NCI-H524 treated with DMSO at 0.1 percent for 48 hours (cell line): ENCODE results near the gene OPCML.

ENCODE experiments used
- DNase-seq: peaks from one replicate; lab custom pipeline; 2025; lab: John Stamatoyannopoulos, UW

OPCML gene

DNA sequence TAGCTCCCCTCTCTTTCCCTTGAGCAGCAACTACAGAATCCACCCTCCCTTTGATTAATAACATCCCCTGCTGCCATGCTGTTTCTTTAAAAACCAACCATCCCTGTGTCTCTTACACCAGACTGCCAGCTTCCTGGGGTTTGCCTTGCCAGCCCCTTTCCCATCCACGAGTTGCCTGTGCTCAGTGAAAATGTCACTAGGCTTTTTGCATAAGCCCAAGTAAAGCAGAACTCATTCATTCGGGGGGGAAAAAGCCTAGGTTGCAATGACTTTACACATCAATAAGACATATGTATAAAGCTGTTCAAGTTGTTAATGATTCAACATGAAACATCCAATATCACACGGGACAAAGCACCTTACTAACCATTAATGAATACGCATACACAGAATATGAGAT lies 398.7 kb downstream of the OPCML start:
- no peak for DNase-seq

DNA sequence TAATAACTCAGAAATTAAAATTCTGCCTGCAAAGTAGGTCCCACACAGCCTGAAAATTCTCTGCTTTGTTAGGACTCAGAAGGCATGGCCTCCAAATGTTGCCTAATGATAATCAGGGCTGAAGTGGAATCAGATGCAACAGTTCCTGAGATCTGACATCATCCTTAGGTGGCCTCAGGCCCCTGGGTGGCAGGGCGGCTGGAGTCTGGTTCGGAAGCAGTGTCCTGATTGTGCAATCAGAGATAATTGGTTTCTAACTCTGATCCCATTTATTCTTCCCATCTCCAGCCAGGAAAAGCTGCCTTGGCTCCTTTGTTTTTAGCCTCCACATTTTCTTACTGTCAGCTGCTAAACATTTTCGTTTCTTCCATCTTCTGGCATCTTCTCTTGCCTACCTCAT lies 399.3 kb downstream of the OPCML start:
- no peak for DNase-seq

DNA sequence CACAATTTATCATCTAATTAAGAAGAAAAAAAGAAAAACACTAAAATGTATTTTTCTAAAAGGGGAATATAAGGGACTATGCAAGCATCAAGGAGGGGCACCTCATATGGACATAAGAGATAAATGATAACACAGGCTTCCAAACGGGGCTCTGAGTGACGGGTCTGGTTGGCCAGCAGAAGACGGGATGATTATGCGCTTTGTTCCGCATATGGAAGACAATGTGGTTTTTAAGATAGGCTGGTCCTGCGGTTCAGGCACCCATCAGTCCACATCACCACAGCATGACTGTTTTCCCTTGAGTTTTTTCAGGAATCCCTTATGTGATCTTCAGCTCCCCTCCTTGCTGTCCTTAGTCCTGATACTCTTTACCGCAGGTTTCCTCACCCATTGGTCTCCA lies 404.6 kb downstream of the OPCML start:
- no peak for DNase-seq

DNA sequence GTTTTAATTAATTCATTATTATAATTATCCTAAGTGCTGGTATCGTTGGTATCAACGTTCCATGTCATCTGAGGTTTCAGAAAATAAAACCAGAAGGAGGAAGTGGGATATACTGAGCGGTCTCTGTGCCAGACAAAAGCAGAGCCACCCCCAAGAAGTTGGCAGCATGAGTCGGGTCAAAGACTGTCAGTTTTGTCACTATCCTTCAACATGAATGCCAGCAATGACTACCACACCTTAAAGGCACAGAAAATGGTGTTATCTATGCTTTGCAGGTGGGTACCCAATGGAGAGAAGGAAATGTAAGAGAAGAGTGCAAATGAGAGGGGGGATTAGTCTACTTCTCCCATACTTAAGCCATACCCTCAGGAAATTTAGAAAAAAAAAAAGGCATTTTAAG lies 408.5 kb downstream of the OPCML start:
- DNase-seq = no peak

DNA sequence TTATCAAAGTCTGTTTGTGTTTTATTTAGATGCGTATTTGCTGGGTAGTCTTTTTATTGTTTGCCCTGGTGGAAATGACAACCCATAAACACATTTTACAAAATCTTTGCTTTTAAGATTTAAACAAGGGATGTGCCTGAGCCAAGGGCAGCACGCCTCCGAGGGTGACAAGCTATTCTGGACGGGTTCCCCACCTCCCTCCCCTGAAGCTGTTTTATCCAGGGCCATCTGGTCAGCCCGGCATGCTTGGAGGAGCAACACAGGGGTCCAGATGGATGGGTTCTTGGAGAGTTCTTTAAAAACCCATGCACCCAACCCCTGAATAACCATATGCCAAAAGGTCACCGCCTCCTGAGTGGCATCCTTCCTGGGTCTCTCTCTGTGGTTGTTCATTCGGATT lies 408.9 kb downstream of the OPCML start:
- DNase-seq = peak; percentile 82

DNA sequence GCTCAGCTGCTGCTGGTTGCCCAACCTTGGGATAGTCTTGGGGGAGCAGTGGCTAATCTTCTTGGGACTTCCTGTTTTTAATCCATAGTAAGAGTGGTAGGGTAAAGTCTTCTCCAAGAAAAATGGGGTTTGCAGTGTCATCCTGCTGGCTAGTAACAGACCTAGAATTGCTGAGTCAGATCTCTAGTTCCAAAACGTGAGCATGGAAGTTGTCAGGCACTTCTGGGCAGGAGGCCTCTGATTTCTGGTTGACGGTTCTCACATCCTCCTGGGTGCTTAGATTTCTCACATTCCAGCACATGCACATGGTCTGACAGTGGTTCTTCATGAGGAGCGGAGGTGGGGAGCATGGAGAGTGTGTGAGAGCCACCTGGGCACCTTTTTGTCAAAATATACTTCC lies 410.0 kb downstream of the OPCML start:
- no peak for DNase-seq

DNA sequence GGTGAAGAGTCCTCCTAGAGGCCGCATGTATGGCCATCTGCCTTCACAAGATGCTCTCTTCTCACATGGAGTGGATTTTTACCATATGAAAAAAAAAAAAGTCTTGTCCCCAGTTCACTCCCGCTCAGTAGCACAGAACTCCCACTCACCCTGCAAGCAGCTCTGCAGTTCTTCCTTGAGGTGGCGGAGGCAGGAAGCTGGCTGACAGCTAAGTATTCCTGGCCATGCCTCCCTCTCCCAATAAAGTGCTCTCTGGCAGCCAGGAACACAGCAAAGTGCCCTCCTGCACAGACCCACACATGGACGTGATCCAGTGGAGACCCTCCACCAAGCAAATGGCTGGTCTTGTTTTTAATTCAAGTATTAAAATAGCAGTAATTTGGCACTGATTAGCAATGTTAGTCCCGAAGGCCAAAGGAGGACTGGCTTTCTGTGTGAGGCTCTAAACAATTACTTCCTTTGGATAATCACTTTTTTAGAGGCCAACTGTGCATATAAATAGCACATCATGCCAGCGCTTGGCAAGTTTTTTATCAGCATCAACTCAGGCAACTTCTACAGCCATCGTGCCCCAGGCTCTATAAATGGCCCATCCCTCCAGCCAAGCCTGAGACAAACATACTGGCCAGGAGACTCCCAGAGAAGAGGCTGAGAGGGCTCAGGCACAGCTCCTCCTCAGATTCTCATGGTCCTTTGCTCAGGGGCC lies 413.6 kb downstream of the OPCML start:
- no peak for DNase-seq

DNA sequence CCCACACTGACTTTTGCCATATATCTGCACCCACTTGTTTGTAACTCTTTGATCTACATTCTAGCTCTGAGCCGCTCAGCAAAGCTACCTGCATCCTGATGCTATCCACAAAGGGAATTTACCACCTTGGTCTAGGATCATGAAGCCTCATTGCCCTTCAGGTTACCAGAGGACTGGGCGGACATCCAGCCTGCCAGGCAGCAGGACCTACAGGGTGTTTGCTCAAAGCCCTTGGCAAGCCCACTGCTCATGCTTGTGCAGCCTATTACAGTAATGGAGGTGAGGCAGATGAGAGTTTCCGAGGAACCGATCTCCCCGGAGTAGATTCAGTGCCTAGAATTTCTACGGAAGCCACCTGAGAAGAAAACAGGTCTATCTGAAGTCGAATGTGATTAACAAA lies 417.2 kb downstream of the OPCML start:
- no peak for DNase-seq

DNA sequence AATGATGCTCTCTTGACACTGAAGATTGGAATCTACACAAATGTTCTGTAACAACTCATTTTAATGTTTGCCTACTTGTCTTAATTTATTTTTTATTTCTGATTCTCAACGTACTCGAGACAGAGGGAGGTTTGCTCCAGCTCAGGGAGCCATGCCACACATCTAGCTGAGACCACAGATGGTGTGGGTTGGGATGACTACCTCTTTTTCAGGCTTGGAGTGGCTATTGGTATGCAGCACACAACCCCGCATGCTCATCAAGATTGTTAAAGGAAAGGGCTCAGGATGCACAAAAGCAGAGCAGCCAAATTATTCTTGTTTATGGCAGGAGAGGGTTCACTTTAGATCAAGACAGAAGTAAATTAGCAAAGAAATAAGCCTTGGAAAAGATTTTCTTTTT lies 424.5 kb downstream of the OPCML start:
- DNase-seq = no peak

DNA sequence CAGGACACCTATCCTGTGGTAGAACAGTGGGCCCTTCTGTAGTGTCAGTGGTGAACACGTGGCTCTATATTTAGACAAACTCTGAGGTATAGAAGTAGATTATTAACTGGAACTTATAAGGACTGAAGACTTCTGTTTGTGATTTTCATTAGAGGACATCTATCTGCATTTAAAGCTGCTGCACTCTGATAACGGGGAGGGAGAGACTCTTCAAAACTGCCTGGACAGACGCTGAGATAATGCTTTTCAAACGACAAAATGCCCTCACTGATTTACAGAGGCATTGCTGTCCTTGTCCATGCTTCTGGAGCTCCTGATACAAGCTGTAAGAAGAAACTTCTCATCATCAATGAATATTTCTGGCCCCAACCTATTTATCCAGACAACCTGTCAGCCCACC lies 425.2 kb downstream of the OPCML start:
- DNase-seq = no peak

DNA sequence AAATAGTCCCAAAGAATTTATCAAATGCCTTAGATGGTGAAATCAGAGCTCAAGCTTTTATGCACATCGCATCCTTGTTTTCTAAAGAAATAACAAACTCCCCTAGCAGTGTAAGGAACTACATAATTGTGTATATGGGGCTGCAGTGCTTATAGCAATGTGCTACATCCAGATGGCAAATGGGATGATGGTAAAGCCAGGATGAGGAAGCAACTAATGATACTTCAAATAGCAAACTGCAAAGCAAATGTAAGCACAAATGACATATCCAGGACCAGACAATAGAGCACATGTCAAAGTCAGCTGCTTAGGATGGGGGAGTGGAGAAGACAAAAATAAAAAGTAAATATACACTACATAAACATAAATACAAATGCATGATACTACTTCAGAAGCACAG lies 425.9 kb downstream of the OPCML start:
- no peak for DNase-seq

DNA sequence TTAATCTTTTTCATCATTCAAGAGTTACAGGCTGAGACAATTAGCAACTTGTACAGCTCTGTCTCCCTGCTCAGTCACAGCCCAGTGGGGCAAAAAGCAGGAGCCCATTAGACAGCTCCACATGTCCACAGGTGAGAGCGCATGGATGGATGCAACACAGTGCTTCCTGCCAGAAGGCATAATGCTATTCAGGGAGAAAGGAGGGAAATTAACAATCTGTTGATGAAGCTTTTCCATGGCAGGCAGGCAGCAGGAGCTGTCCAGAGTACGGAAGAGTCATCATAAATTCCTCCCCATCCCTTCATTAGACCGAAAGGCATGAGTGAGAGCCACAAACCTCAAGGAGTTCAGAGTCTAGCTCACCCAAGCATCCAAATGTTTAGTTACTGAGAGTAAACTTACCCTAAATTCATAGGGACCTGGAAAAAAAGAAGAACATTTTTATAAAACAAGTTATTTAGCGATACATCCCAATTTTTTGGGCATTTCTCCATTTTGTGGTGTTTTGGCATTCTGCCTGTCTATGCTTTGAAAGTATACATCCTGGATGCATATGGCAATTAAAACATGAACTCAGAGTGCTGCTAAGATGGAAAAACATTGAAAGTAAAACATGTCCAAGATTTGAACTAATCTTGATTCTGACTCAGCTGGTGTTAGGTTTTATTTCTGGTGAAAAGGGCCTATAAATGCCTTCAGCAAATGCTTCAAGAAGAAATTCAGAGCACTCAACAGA lies 428.1 kb downstream of the OPCML start:
- no peak for DNase-seq

DNA sequence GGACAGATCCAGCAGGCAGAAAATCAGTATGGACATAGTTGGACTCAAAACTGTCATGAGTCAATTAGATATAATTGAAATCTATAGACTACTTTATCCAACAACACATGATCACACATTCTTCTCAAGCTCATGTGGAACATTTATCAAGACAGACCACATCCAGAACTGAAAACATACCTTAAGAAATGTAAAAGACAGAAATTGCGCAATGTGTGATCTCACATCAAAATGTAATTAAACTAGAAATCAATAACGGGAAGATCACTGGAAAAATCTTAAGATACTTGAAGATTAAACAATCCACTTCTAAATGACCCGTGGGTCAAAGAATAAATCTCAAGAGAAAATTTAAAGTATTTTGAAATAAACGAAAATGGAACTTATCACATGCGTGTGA lies 435.3 kb downstream of the OPCML start:
- DNase-seq = no peak

DNA sequence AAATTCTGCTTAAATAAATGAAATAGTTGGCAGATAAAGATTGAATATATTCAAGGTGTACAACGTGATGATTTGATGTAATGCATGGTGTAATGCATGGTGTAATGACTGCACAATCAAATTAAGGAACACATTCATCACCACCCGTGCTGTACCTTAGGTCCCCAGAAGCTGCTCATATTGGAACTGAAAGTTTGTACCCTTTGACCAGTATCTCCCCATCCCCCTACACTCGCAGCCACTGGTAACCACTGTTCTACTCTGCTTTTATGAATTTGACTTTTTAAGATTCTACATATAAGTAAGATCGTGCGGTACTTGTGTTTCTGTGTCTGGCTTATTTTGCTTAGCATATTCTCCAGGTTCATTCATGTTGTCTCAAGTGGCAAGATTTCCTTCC lies 445.8 kb downstream of the OPCML start:
- DNase-seq = no peak

DNA sequence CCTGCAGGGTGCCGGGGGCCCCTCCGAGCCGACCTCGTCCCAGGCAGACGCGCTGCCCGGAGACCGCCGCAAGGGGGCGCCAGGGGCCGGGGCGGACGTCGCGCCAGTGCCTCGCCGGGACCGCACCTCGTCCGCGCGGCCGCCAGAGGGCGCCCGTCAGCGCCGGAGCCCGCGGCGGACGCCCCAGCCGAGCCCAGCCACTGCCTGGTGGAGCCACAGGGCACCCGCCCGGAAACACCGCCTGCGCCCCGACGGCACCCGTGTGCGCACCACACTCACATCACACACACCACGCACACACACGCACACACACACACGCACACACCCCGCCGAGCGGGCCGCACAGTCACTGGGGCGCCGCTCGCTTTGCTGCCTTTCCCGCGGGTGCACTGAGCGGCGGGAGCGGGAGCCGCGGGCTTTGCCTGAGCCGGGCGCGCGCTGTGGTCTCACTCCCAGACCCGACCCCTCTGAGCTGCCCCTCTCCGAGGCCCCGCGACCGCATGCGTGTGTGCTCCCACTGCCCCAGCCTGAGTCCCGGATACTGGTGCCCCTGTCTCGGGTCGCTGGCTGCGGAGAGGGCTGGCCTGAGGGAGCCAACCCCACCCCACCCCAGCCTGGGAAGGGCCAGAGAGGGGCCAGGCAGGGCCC lies 449.3 kb downstream of the OPCML start:
- no peak for DNase-seq

DNA sequence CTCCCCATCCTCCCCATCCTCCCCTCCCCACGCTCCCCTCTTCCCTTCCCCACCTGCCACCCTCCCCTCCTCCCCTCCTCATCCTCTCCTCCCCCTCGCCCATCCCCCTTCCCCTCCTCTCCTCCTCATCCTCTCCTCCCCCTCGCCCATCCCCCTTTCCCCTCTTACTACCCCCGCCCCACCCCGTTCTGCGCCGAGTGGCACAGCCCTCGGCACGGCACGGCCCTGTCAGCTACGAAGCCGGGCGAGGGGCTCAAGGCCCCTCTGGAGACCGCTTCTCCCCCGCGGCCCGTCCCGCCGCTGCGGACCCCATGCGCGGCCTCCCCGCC lies 449.9 kb downstream of the OPCML start:
- no peak for DNase-seq

DNA sequence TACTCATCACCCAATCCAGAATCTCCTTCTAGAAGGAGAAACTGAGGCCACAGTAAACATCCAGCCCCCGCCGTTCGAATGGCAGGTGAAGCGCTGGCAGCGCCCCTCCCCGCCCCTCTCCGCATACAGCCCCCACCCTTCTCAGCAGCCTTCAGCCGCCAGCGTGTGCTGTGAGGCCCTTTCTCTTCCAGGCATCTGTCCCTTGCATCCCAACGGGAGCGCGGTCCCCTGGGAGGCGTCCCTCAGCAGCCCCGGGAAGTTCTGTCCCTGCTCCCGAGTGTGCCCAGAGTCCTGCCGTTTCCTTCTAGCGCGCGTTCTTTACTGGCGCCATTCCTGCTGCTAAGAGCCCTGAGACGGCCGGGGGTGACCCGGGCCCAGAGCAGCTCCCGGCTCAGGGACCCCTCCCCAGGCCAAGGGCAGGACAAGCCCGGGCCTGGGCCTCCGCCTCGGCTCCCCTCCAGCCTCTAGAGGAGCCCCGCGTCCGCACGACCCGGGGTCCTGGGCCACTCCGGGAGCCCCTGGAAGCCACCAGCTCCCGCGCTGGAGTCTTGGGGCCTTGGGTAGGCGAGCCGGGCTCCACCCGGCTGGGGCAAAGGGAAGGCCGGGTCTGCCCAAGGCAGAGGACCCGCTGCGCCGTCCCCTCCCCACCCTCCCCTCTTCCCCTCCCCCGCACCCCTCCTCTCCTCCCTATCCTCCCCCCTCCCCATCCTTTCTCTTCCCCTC lies 450.4 kb downstream of the OPCML start:
- peak; percentile 15 for DNase-seq

DNA sequence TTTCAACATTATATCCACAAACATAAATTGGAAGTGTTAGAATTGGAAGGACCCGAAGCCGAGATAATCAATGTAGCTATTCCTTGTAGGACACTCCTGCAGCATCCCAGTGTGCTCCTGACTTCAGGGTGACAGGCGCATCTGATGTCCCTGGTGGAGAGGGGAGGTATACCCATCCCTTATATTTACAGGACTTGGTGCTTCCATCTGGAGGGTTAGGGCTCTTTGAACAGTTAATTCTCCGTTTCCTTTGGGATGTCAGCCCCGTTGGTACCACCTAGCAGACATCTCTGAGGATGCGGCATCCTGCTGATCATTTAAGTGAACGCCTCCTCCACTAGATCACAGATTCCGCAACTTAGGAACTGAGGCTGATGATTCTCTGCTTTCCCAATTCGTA lies 451.3 kb downstream of the OPCML start:
- no peak for DNase-seq

DNA sequence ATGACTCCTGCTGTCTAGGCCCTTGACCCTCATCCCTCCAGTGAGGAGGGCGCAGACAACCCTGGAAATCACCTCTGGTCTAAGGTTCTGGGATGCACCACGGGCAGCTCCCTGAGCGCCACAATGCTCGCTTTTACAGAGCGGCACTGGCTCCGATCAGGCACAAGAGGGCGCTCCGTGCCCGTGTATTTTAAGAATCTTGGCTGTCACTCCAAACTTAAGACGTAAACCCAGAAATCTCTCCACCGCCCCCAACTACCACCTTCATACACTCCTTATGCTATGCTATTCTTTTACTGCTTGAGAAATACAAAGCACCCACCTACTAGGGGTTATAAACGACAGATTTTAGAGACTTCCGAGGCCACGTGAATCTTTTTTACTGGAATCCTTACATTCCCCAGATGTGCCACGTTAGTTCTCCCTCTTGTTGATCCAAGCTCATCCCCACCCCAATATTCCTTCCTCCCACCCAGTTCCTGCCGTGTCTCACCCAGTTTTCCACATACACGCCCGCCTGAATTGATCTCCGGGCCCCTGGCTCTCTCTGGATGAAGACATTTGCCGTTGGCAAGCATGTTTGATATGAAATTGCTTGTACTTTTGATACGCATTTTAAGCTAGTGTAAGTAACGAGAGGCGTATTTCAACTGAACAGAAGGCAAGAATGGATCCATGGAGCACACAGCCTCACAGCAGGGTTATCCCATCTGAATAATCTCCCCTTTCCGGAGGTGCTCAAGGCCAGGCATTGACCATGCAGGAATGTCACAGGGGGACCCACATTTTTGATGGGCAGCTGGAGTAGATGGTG lies 453.5 kb downstream of the OPCML start:
- no peak for DNase-seq

DNA sequence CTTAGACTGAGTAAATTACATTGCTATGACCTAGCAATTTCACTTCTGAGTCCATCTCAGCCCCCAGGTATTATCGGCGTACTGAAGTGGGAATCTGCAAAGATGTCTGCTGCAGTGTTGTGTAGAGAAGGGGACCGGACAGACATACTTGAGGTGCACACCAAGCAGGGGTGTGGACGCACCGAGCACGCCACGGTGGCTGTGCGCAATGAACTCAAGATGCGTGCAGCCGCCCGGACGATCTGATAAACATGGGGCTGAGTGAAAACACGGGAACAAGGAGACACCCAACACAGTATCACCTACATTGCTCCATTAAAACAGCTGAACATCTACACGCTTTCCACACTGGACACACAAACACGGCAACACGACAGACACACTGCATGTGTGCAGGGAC lies 454.3 kb downstream of the OPCML start:
- DNase-seq = no peak

DNA sequence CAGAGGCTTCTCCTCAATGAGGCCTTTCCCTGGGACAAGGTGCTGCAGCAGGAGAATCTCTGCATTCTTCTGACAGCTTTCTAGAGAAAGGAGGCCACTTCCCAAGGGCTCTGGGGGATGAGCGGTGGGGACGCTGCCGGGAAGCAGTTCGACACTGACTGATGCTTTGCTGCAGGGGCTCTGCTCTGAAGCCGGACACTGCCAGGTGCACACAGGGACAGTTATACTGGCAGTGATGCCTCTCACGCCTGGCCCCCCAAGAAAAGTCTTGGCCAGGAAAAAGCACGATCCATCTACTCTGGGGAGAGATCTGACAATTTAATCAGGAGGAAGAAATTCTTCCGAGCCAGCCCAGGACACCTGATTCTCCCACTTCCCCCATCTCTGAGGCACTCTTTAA lies 456.9 kb downstream of the OPCML start:
- DNase-seq = no peak
